ENCODE results near the gene PEDS1. TPM values are rescaled to one million over a fixed set of nuclear protein-coding genes. Genes with fewer than 3 reads are reported as not detected.
A peak's percentile ranks its signal among the peaks of the same experiment; 100 is the strongest.
"Not testable (repeated sequence)": the region's sequence is repeated elsewhere in the genome, so short reads cannot be mapped to it uniquely, and the experiment has no call there.

Gene PEDS1
- polyA plus RNA-seq, 3 donors from 2014 or later: 15.2 to 33.5 (median 19.7) TPM

- H3K9me3 Mint-ChIP-seq, H3K36me3 Mint-ChIP-seq, DNase-seq: not testable (repeated sequence)
- peak overlapping the region in 2 of 5 donors; percentile 21 to 38 for H3K4me3 Mint-ChIP-seq
- peaks cover 8 to 16% (median 15%) of the 10 kb centered on the region in 3 donors for H3K27me3 Mint-ChIP-seq (ENCODE audit: low read depth in 3 of 3)
- H3K4me1 Mint-ChIP-seq: peaks cover 86 to 93% of the 10 kb centered on the region in 2 donors
- H3K27ac Mint-ChIP-seq: peak overlapping the region; percentile 84 to 100 (median 98)
Observed at GRCh38 chr20:50106669-50107068, 46.9 kb downstream of the PEDS1 start.

Other genes with a start within 250 kb of the PEDS1 start
- 1 to 10 TPM; 1.2 to 5.3 (median 2.2) TPM for gene SPATA2, start 238.2 kb downstream of the PEDS1 start, polyA plus RNA-seq
- gene RNF114, start 217.3 kb downstream of the PEDS1 start, polyA plus RNA-seq: 100 to 1,000 TPM in 1 of 3 donors, 10 to 100 TPM in 2; 87.1 to 104 (median 97.6) TPM
- under 1 TPM in 2 of 3 donors, not detected in 1; 0.36 to 0.68 TPM for gene SNAI1, start 170.7 kb downstream of the PEDS1 start, polyA plus RNA-seq
- 100 to 1,000 TPM; 112 to 189 (median 185) TPM for gene UBE2V1, start 40.6 kb downstream of the PEDS1 start, polyA plus RNA-seq
- gene CEBPB, start 37.1 kb upstream of the PEDS1 start, polyA plus RNA-seq: 10 to 100 TPM; 15.3 to 27.6 (median 22.9) TPM

Data from immature natural killer cell (primary cell).